Spleen (tissue), 11 donors: Measurements from ENCODE around the gene UNC5A. TPM values are rescaled to one million over a fixed set of nuclear protein-coding genes. Genes with fewer than 3 reads are reported as not detected.

ENCODE experiments used
- DNase-seq: peaks from one replicate; pipeline ENCODE4 v3.0.0-alpha.2; 2020
- H3K27ac ChIP-seq, 8 donors: fragments of 200-600 bp; sonication (generic) in 7 of 8; 1 replicate in 4 of 8; 2 replicates in 4 of 8; pipeline versions ENCODE4 v1.5.0 to v1.8.0; 2016 to 2021; ENCODE audit warnings: inconsistent platforms in 4 of 8, mild to moderate bottlenecking in 4 of 8, moderate library complexity in 1 of 8
- H3K27me3 ChIP-seq, 7 donors: fragments of 200-600 bp; sonication (generic) in 6 of 7; replicated peaks in 1 of 7; 1 replicate in 4 of 7; 2 replicates in 3 of 7; pipeline versions ENCODE4 v1.5.0 to v1.8.0; 2016 to 2021; ENCODE audit warnings: inconsistent platforms in 3 of 7, mild to moderate bottlenecking in 1 of 7
- H3K36me3 ChIP-seq, 6 donors: fragments of 200-600 bp; sonication (generic) in 5 of 6; 1 replicate in 4 of 6; 2 replicates in 2 of 6; pipeline versions ENCODE4 v1.5.0 to v1.8.0; 2016 to 2021; ENCODE audit warnings: inconsistent platforms in 2 of 6
- H3K4me1 ChIP-seq, 6 donors: fragments of 200-600 bp; sonication (generic) in 5 of 6; 1 replicate in 3 of 6; 2 replicates in 3 of 6; pipeline versions ENCODE4 v1.5.0 to v1.8.0; 2016 to 2021; ENCODE audit warnings: inconsistent platforms in 3 of 6
- H3K4me3 ChIP-seq, 8 donors: fragments of 200-600 bp; sonication (generic) in 7 of 8; 1 replicate in 4 of 8; 2 replicates in 4 of 8; pipeline versions ENCODE4 v1.5.0 to v1.8.0; 2016 to 2021; ENCODE audit warnings: inconsistent platforms in 4 of 8, mild to moderate bottlenecking in 4 of 8, moderate library complexity in 2 of 8
- H3K9me3 ChIP-seq, 8 donors: fragments of 200-600 bp; sonication (generic) in 7 of 8; 1 replicate in 4 of 8; 2 replicates in 4 of 8; pipeline versions ENCODE4 v1.5.0 to v1.8.0; 2016 to 2021; ENCODE audit warnings: inconsistent platforms in 4 of 8
- POLR2A ChIP-seq, 3 donors: fragments of 450-650 bp; IDR thresholded peaks; one replicate each; pipeline ENCODE4 v1.5.1; 2017; ENCODE audit warnings: antibody characterized with exemption in 3 of 3, mild to moderate bottlenecking in 1 of 3
- POLR2AphosphoS5 ChIP-seq, 3 donors: sonication (generic); formaldehyde crosslinking; IDR thresholded peaks; one replicate each; pipeline ENCODE4 v1.5.1; 2017; ENCODE audit warnings: antibody characterized with exemption in 3 of 3
- WGBS, 5 donors: extraction: QIAGEN DNeasy Blood & Tissue Kit in 3 of 5; methylation state at CpG; one replicate each; pipeline versions ENCODE4 v1.1.5 to v1.1.7; 2013 to 2018; 5-methylcytosine and 5-hydroxymethylcytosine counted together
- intact Hi-C: fragments of 100-400 bp; cut with DNase I; formaldehyde crosslinking; loops from one replicate; pipeline ENCODE4 v1.15.0; 2023; ENCODE audit warnings: low total_unique reads
- polyA plus RNA-seq, 3 donors: library from polyadenylated mRNA; stranded (reverse); fragments of 200-250 nt; gene quantifications; one replicate each; pipeline ENCODE4 v1.2.1, GENCODE V29; 2013
- total RNA-seq, 7 donors: library from RNA; depleted of rRNA in 3 of 7; stranded (reverse); fragments of >200 nt in 3 of 7; fragmentation: NEBNext Ultra II Directional in 4 of 7; extraction: Animal tissue kit (Norgen Biotek cat#: 25700) in 4 of 7; gene quantifications; one replicate each; pipeline versions ENCODE4 v1.1.0 to v1.2.1, GENCODE V29; 2016 to 2021
- TF ChIP-seq, protein P1 (sequence below), 11 experiments: fragments of 200-600 bp in 7 of 11; fragments of 450-650 bp in 4 of 11; sonication (generic) in 4 of 11; IDR thresholded peaks in 8 of 11; conservative IDR thresholded peaks in 3 of 11; 1 replicate in 7 of 11; 2 replicates in 4 of 11; pipeline versions ENCODE4 v1.4.0 to v1.8.0; 2016 to 2021; ENCODE audit warnings: antibody characterized with exemption in 11 of 11, inconsistent platforms in 4 of 11, mild to moderate bottlenecking in 1 of 11
- donor health status: healthy with polysubstance abuse.
- donor health status: DM: no; HTN: no; CAD: no; lungs with moderate emphysema.
- donor health status: DM: no; HTN: no; CAD: no.
- donor health status: Bipolar disorder and iron deficiency.
- donor health status: healthy.
- donor health status: DM: no; HTN: no; CAD: no.
- donor health status: DM: yes; HTN: yes; CAD: no.

UNC5A gene
- total and polyA plus RNA-seq, 10 donors: 0.03 to 0.06 TPM; not detected in 8

GRCh38 chr5:176814313-176814685, 3.9 kb downstream of the UNC5A start:
- no peak for DNase-seq
- WGBS, 5 donors: 68 to 84% (median 69%) methylated on average over 5 to 6 of the region's 6 CpGs
- H3K9me3 ChIP-seq: no peaks in the 10 kb centered on the region
- no peak overlapping the region for H3K4me3 ChIP-seq
- no peaks in the 10 kb centered on the region for H3K36me3 ChIP-seq
- TF ChIP-seq, protein P1, sequence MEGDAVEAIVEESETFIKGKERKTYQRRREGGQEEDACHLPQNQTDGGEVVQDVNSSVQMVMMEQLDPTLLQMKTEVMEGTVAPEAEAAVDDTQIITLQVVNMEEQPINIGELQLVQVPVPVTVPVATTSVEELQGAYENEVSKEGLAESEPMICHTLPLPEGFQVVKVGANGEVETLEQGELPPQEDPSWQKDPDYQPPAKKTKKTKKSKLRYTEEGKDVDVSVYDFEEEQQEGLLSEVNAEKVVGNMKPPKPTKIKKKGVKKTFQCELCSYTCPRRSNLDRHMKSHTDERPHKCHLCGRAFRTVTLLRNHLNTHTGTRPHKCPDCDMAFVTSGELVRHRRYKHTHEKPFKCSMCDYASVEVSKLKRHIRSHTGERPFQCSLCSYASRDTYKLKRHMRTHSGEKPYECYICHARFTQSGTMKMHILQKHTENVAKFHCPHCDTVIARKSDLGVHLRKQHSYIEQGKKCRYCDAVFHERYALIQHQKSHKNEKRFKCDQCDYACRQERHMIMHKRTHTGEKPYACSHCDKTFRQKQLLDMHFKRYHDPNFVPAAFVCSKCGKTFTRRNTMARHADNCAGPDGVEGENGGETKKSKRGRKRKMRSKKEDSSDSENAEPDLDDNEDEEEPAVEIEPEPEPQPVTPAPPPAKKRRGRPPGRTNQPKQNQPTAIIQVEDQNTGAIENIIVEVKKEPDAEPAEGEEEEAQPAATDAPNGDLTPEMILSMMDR (IDR thresholded peaks at IDR 0.05 in 8 of 11, conservative IDR thresholded peaks at IDR 0.05 in 3 of 11): no peak
- intact Hi-C loops: no loop called here
- peaks cover 16 to 40% (median 35%) of the 10 kb centered on the region in 6 donors for H3K4me1 ChIP-seq
- peaks cover 2 to 100% (median 94%) of the 10 kb centered on the region in 7 donors for H3K27me3 ChIP-seq
- H3K27ac ChIP-seq: no peak overlapping the region

DNA sequence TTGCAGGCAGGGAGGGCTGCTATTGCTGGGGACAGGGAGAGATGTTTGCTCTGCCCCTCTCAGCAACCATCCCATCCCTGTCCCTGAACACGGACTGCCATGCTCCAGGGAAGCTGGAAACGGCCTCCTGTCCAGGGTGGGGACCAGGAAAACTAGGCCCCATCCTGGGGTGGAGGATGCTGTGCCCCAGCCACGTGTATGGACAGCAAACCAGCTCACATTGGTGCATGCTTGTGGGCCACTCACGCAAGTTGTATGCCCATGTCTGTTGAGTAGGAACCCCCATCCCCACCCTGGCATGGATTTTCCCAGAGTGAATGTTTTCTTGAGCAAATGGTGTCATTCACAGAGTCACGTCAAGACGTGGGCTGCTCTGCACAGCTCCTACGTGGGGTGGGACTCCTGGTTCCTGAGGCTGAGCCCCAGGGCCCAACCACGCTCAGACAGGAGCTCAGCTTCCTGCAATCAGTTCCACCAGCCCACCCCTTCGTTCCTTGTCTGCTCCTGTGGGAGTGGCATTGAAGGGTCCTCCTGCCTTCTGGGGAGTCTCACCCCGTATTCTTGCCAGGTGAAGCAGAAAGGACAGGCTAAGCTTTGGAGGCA, 4.6 kb downstream of the UNC5A start:
- Histone ChIP-seq H3K36me3 (no peaks in the 10 kb centered on the region), H3K27me3 (peaks cover 2 to 100% (median 91%) of the 10 kb centered on the region in 7 donors), H3K4me3 (no peak overlapping the region), H3K27ac (no peak overlapping the region), H3K9me3 (no peaks in the 10 kb centered on the region), H3K4me1 (peaks cover 13 to 34% (median 28%) of the 10 kb centered on the region in 6 donors)
- TF ChIP-seq, protein P1 (IDR thresholded peaks at IDR 0.05 in 8 of 11, conservative IDR thresholded peaks at IDR 0.05 in 3 of 11): no peak
- TF ChIP-seq POLR2A (IDR thresholded peaks at IDR 0.05): no peak
- no peak for TF ChIP-seq POLR2AphosphoS5 (IDR thresholded peaks at IDR 0.05)
- intact Hi-C loops: no loop called here
- WGBS, 5 donors: 49 to 63% (median 56%) methylated on average over 4 to 10 of the region's 10 CpGs
- no peak for DNase-seq

- H3K4me1 ChIP-seq: peaks cover 7 to 24% (median 19%) of the 10 kb centered on the region in 6 donors
- intact Hi-C loops: no loop called here
- no peak overlapping the region for H3K4me3 ChIP-seq
- no peaks in the 10 kb centered on the region for H3K9me3 ChIP-seq
- peaks cover 0 to 100% (median 80%) of the 10 kb centered on the region in 7 donors for H3K27me3 ChIP-seq
- DNase-seq: no peak
- 62 to 74% (median 71%) methylated on average over 3 to 5 of the region's 5 CpGs for WGBS, 5 donors
- no peaks in the 10 kb centered on the region for H3K36me3 ChIP-seq
- H3K27ac ChIP-seq: no peak overlapping the region
- TF ChIP-seq, protein P1 (IDR thresholded peaks at IDR 0.05 in 8 of 11, conservative IDR thresholded peaks at IDR 0.05 in 3 of 11): no peak
- TF ChIP-seq POLR2AphosphoS5 (IDR thresholded peaks at IDR 0.05) (no peak), POLR2A (IDR thresholded peaks at IDR 0.05) (no peak)
Observed at GRCh38 chr5:176816043-176816745, 5.8 kb downstream of the UNC5A start.

DNA sequence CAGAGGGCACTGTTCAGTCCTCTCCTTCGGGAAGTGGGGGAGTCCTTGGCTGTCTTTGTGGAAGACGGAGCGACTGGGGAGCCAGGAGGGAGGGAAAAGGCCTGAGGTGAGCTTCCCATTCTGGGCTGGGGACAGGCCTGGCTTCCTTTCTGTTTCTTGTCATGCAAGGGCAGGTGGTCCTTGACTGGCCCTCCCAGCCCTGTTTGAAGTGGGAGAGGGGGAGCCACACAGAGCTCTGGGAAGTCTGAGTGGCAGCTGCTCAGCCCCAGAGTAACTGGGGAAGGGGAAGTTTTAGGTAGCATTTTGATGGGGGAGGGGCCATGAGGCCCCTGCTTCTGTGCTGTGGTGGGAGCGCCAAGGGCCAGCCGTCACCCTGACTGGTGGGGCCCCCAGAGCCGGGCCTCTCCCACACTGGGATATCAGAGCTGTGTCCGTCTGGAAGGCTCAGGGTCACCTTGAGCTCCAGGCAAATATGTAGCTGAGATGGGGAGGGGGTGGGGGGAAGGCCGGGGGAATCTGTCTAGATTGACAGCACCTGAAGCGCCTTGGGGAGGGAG, 6.5 kb downstream of the UNC5A start:
- Histone ChIP-seq H3K4me3 (peak overlapping the region in 1 of 8 donors; percentile 65), H3K27ac (no peak overlapping the region), H3K9me3 (no peaks in the 10 kb centered on the region), H3K36me3 (no peaks in the 10 kb centered on the region), H3K27me3 (peaks cover 0 to 100% (median 74%) of the 10 kb centered on the region in 7 donors), H3K4me1 (peaks cover 6 to 19% (median 16%) of the 10 kb centered on the region in 6 donors)
- WGBS, 5 donors: 21 to 30% (median 26%) methylated on average over 8 to 9 of the region's 9 CpGs
- intact Hi-C loops: no loop called here
- TF ChIP-seq POLR2AphosphoS5 (IDR thresholded peaks at IDR 0.05) (no peak), POLR2A (IDR thresholded peaks at IDR 0.05) (no peak)
- TF ChIP-seq, protein P1 (IDR thresholded peaks at IDR 0.05 in 8 of 11, conservative IDR thresholded peaks at IDR 0.05 in 3 of 11): no peak
- DNase-seq: no peak
